HEK293 (cell line): Measurements from ENCODE around the gene METTL24.

Source experiments
- CTCF ChIA-PET: fragments of 350-600 bp; formaldehyde crosslinking; extraction: SDS; loops from one replicate; lab custom pipeline; 2021; ENCODE audit warnings: antibody characterized with exemption; lab: Yijun Ruan, JAX
- POLR2A ChIA-PET: fragments of 300-600 bp; formaldehyde crosslinking; extraction: SDS; loops from one replicate; lab custom pipeline; 2020; ENCODE audit warnings: antibody characterized with exemption, inconsistent platforms; lab: Yijun Ruan, JAX
- H3K27ac ChIP-seq: fragments of 200-500 bp; sonication (Bioruptor generic); 2 replicates; pipeline ENCODE4 v1.5.1; 2014; ENCODE audit warnings: low read depth, low read length, control low read depth, inconsistent platforms; ENCODE audit errors: extremely low read depth
- H3K36me3 ChIP-seq, 2 experiments: fragments of 200-500 bp in 1 of 2; sonication (Bioruptor generic) in 1 of 2; 1 replicate in 1 of 2; 2 replicates in 1 of 2; pipeline ENCODE4 v1.5.1; 2014 to 2017; ENCODE audit warnings: inconsistent platforms in 2 of 2, low read length in 2 of 2; ENCODE audit not compliant: control insufficient read depth in 2 of 2, insufficient read depth in 1 of 2
- H3K4me1 ChIP-seq: fragments of 200-500 bp; sonication (Bioruptor generic); 2 replicates; pipeline ENCODE4 v1.5.1; 2014; ENCODE audit warnings: mild to moderate bottlenecking, low read length, inconsistent platforms; ENCODE audit not compliant: control insufficient read depth, insufficient read depth
- H3K4me3 ChIP-seq: 2 replicates; pipeline ENCODE4 v1.5.1; 2011; ENCODE audit warnings: low read depth, mild to moderate bottlenecking, control low read depth, low read length, moderate library complexity
- H3K9me3 ChIP-seq: fragments of 200-500 bp; sonication (Bioruptor generic); 2 replicates; pipeline ENCODE4 v1.5.1; 2014; ENCODE audit warnings: low read depth, low read length, inconsistent platforms; ENCODE audit not compliant: control insufficient read depth, insufficient read depth
- CTCF ChIP-seq: fragments of 450-650 bp; formaldehyde crosslinking; IDR thresholded peaks from 2 replicates; pipeline ENCODE4 v1.5.1; 2016; ENCODE audit warnings: missing biosample characterization, missing genetic modification characterization
- ELK4 ChIP-seq: IDR thresholded peaks from 2 replicates; pipeline ENCODE4 v1.6.1; 2011; ENCODE audit warnings: mild to moderate bottlenecking, low read depth, low read length, borderline replicate concordance
- MYNN ChIP-seq: fragments of 450-650 bp; formaldehyde crosslinking; IDR thresholded peaks from 2 replicates; pipeline ENCODE4 v1.5.1; 2016; ENCODE audit warnings: missing biosample characterization, missing genetic modification characterization, borderline replicate concordance
- OVOL3 ChIP-seq: fragments of 450-650 bp; formaldehyde crosslinking; IDR thresholded peaks from 2 replicates; pipeline ENCODE4 v1.5.1; 2016; ENCODE audit warnings: missing biosample characterization, missing genetic modification characterization
- TSHZ1 ChIP-seq: fragments of 450-650 bp; formaldehyde crosslinking; IDR thresholded peaks from 2 replicates; pipeline ENCODE4 v1.5.1; 2016; ENCODE audit warnings: missing biosample characterization, missing genetic modification characterization, borderline replicate concordance
- ZFP3 ChIP-seq: fragments of 450-650 bp; formaldehyde crosslinking; IDR thresholded peaks from 2 replicates; pipeline ENCODE4 v1.5.1; 2016; ENCODE audit warnings: low read depth, missing biosample characterization, missing genetic modification characterization
- ZNF112 ChIP-seq: fragments of 450-650 bp; formaldehyde crosslinking; IDR thresholded peaks from 2 replicates; pipeline ENCODE4 v1.5.0; 2017; ENCODE audit warnings: missing biosample characterization, missing genetic modification characterization
- ZNF140 ChIP-seq: fragments of 450-650 bp; formaldehyde crosslinking; IDR thresholded peaks from 2 replicates; pipeline ENCODE4 v1.5.1; 2016; ENCODE audit warnings: missing biosample characterization, missing genetic modification characterization
- ZNF18 ChIP-seq: fragments of 450-650 bp; formaldehyde crosslinking; IDR thresholded peaks from 2 replicates; pipeline ENCODE4 v1.5.1; 2016; ENCODE audit warnings: missing biosample characterization, missing genetic modification characterization
- ZNF184 ChIP-seq: fragments of 450-650 bp; IDR thresholded peaks from 2 replicates; pipeline ENCODE4 v1.5.1; 2018; ENCODE audit warnings: missing biosample characterization, mild to moderate bottlenecking, missing genetic modification characterization
- ZNF24 ChIP-seq: fragments of 450-650 bp; formaldehyde crosslinking; IDR thresholded peaks from 2 replicates; pipeline ENCODE4 v1.5.1; 2016; ENCODE audit warnings: missing biosample characterization, missing genetic modification characterization
- ZNF266 ChIP-seq: fragments of 450-650 bp; formaldehyde crosslinking; IDR thresholded peaks from 2 replicates; pipeline ENCODE4 v1.5.1; 2016; ENCODE audit warnings: missing biosample characterization, missing genetic modification characterization, low read depth
- ZNF37A ChIP-seq: fragments of 450-650 bp; IDR thresholded peaks from 2 replicates; pipeline ENCODE4 v1.5.1; 2018; ENCODE audit warnings: missing biosample characterization, missing genetic modification characterization
- ZNF449 ChIP-seq: fragments of 450-650 bp; formaldehyde crosslinking; IDR thresholded peaks from 2 replicates; pipeline ENCODE4 v1.5.1; 2017; ENCODE audit warnings: missing biosample characterization, mild to moderate bottlenecking, missing genetic modification characterization, moderate library complexity
- ZNF560 ChIP-seq: fragments of 450-650 bp; formaldehyde crosslinking; IDR thresholded peaks from 2 replicates; pipeline ENCODE4 v1.5.1; 2017; ENCODE audit warnings: missing biosample characterization, missing genetic modification characterization, borderline replicate concordance
- ZNF561 ChIP-seq: fragments of 450-650 bp; IDR thresholded peaks from 2 replicates; pipeline ENCODE4 v1.5.1; 2018; ENCODE audit warnings: missing biosample characterization, missing genetic modification characterization, borderline replicate concordance
- ZNF596 ChIP-seq: fragments of 450-650 bp; IDR thresholded peaks from 2 replicates; pipeline ENCODE4 v1.5.0; 2018; ENCODE audit warnings: missing biosample characterization, mild to moderate bottlenecking, missing genetic modification characterization, moderate library complexity
- ZNF629 ChIP-seq: fragments of 450-650 bp; formaldehyde crosslinking; IDR thresholded peaks from 2 replicates; pipeline ENCODE4 v1.5.1; 2017; ENCODE audit warnings: missing biosample characterization, missing genetic modification characterization
- ZNF664 ChIP-seq: fragments of 450-650 bp; formaldehyde crosslinking; IDR thresholded peaks from 2 replicates; pipeline ENCODE4 v1.5.1; 2016; ENCODE audit warnings: missing biosample characterization, missing genetic modification characterization
- ZNF670 ChIP-seq: fragments of 450-650 bp; formaldehyde crosslinking; IDR thresholded peaks from 2 replicates; pipeline ENCODE4 v1.5.1; 2016; ENCODE audit warnings: missing biosample characterization, missing genetic modification characterization, low read depth
- ZNF701 ChIP-seq: fragments of 450-650 bp; formaldehyde crosslinking; IDR thresholded peaks from 2 replicates; pipeline ENCODE4 v1.5.1; 2016; ENCODE audit warnings: missing biosample characterization, missing genetic modification characterization

Gene METTL24

GRCh38 chr6:110217266-110217665, 140.9 kb downstream of the METTL24 start:
- no peak overlapping the region for H3K27ac ChIP-seq
- TF ChIP-seq ZNF561 (tag by site-specific recombination): no peak
- TF ChIP-seq, all 188 proteins: peak for 0
- Histone ChIP-seq H3K4me1 (no peaks in the 10 kb centered on the region), H3K4me3 (no peak overlapping the region), H3K36me3 (peaks cover 25 to 89% of the 10 kb centered on the region in 2 experiments), H3K9me3 (no peaks in the 10 kb centered on the region)
- ChIA-PET POLR2A (no interaction called here), CTCF (interaction anchor here (1.0 kb wide), 1 partner anchor 21 kb away, joined by 3 read pairs; no protein-coding TSS in a partner anchor)

GRCh38 chr6:110216140-110216539, 142.0 kb downstream of the METTL24 start:
- ChIA-PET CTCF (interaction anchor here (1.2 to 1.7 kb wide), 2 partner anchors 9 to 11 kb away, joined by 5 to 6 read pairs; no protein-coding TSS in a partner anchor), POLR2A (no interaction called here)
- H3K4me1 ChIP-seq: no peaks in the 10 kb centered on the region
- TF ChIP-seq OVOL3 (tag by site-specific recombination) (no peak), ZNF701 (tag by site-specific recombination) (no peak), ZNF670 (tag by site-specific recombination) (no peak), ZNF664 (tag by site-specific recombination) (no peak), ELK4 (no peak), CTCF (tag by site-specific recombination) (no peak), ZNF184 (tag by site-specific recombination) (no peak), MYNN (tag by site-specific recombination) (no peak), ZNF18 (tag by site-specific recombination) (no peak), ZNF37A (no peak), ZFP3 (tag by site-specific recombination) (no peak), ZNF629 (no peak), ZNF140 (tag by site-specific recombination) (no peak), ZNF596 (tag by site-specific recombination) (no peak), ZNF24 (tag by site-specific recombination) (no peak)
- no peaks in the 10 kb centered on the region for H3K9me3 ChIP-seq
- no peak overlapping the region for H3K4me3 ChIP-seq
- no peak overlapping the region for H3K27ac ChIP-seq
- H3K36me3 ChIP-seq: peaks cover 21 to 96% of the 10 kb centered on the region in 2 experiments

- no peaks in the 10 kb centered on the region for H3K9me3 ChIP-seq
- no peak for TF ChIP-seq ZNF560 (tag by site-specific recombination)
- TF ChIP-seq ZNF112 (tag by site-specific recombination): no peak
- no peak for TF ChIP-seq ZNF266
- no peak for TF ChIP-seq ZNF449 (tag by site-specific recombination)
- TF ChIP-seq TSHZ1: no peak
- H3K4me3 ChIP-seq: no peak overlapping the region
- H3K27ac ChIP-seq: no peak overlapping the region
- no peaks in the 10 kb centered on the region for H3K4me1 ChIP-seq
- CTCF ChIA-PET: interaction anchor here (0.6 to 1.7 kb wide), 3 partner anchors 9 to 411 kb away, joined by 3 to 6 read pairs (median 5); no protein-coding TSS in a partner anchor
- peaks cover 19 to 93% of the 10 kb centered on the region in 2 experiments for H3K36me3 ChIP-seq
- POLR2A ChIA-PET: no interaction called here
These were observed 143.8 kb downstream of the METTL24 start for GRCh38 chr6:110214338-110214737.
